HCT116 (cell line): ENCODE results near the gene RASSF3. TPM values are rescaled to one million over a fixed set of nuclear protein-coding genes. Genes with fewer than 3 reads are reported as not detected.

Source experiments
- ATAC-seq: fragments of 200-7000 bp; cut with Tn5 transposase; 2 replicates; pipeline ENCODE4 v1.9.1; 2020; ENCODE audit warnings: mild to moderate bottlenecking, moderate library complexity
- BruUV-seq: library from RNA; stranded (reverse); fragments of 400-500 nt; replicated peaks from 2 replicates; lab custom pipeline; 2021; lab: Mats Ljungman, UMichigan
- CTCF ChIA-PET: fragments of 300-600 bp; sonication (Branson Sonifier 250); formaldehyde crosslinking; loops from one replicate; lab custom pipeline; 2021; ENCODE audit warnings: antibody characterized with exemption; lab: Charles Lee
- POLR2A ChIA-PET: fragments of 300-600, 350-600 bp; sonication (Branson Sonifier 250); formaldehyde crosslinking; loops from one replicate; lab custom pipeline; 2021; ENCODE audit warnings: antibody characterized with exemption; lab: Charles Lee
- RAD21 ChIA-PET, 2 experiments: fragments of 300-600 bp; sonication (Branson Sonifier 250); formaldehyde crosslinking; loops; one replicate each; lab custom pipeline; 2023; ENCODE audit warnings: low total read pairs in 2 of 2; ENCODE audit not compliant: uncharacterized antibody in 2 of 2, unreplicated experiment in 2 of 2, low non-redundant PET in 1 of 2; lab: Charles Lee
- DNase-seq: peaks from one replicate; pipeline ENCODE4 v3.0.0-alpha.2; 2010; ENCODE audit warnings: low read depth, low spot score
- H2AFZ ChIP-seq: fragments of 200-600 bp; shearing (Covaris generic), sonication (generic); 2 replicates; pipeline ENCODE4 v1.6.1; 2017; ENCODE audit warnings: low read depth, mixed run types, mixed read lengths, antibody characterized with exemption, low read length; ENCODE audit not compliant: poor library complexity, severe bottlenecking
- H3K27ac ChIP-seq: 2 replicates; pipeline ENCODE4 v1.5.1; 2012; ENCODE audit warnings: low read depth, low read length
- H3K27me3 ChIP-seq: fragments of 200-600 bp; sonication (generic); 2 replicates; pipeline ENCODE4 v1.6.1; 2016; ENCODE audit warnings: mixed run types, low read length, mixed read lengths; ENCODE audit not compliant: insufficient read depth
- H3K36me3 ChIP-seq, 2 experiments: fragments of 200-500 bp in 1 of 2; fragments of 200-600 bp in 1 of 2; sonication (Bioruptor generic) in 1 of 2; sonication (generic) in 1 of 2; 2 replicates each; pipeline versions ENCODE4 v1.5.1 to v1.6.1; 2014 to 2016; ENCODE audit warnings: low read length in 2 of 2, inconsistent platforms in 1 of 2, mixed read lengths in 1 of 2, mixed run types in 1 of 2; ENCODE audit not compliant: insufficient read depth in 2 of 2, control insufficient read depth in 1 of 2
- H3K4me1 ChIP-seq, 2 experiments: fragments of 200-600 bp in 1 of 2; sonication (generic) in 1 of 2; 2 replicates each; pipeline versions ENCODE4 v1.5.1 to v1.6.1; 2012 to 2017; ENCODE audit warnings: low read length in 2 of 2, inconsistent platforms in 1 of 2, mild to moderate bottlenecking in 1 of 2, mixed read lengths in 1 of 2, mixed run types in 1 of 2, moderate library complexity in 1 of 2; ENCODE audit not compliant: insufficient read depth in 2 of 2, control insufficient read depth in 1 of 2
- H3K4me2 ChIP-seq: fragments of 200-600 bp; sonication (generic); 2 replicates; pipeline ENCODE4 v1.6.1; 2017; ENCODE audit warnings: mixed run types, low read length, mixed read lengths
- H3K4me3 ChIP-seq, 2 experiments: fragments of 200-600 bp in 1 of 2; sonication (generic) in 1 of 2; replicated peaks in 1 of 2; 2 replicates each; pipeline ENCODE4 v1.5.1; 2011 to 2016; ENCODE audit warnings: low read length in 2 of 2, control low read depth in 1 of 2, low read depth in 1 of 2, mild to moderate bottlenecking in 1 of 2, mixed read lengths in 1 of 2, mixed run types in 1 of 2
- H3K79me2 ChIP-seq: fragments of 200-600 bp; sonication (generic); 2 replicates; pipeline ENCODE4 v1.6.1; 2017; ENCODE audit warnings: mild to moderate bottlenecking, mixed run types, low read length, moderate library complexity, mixed read lengths; ENCODE audit not compliant: insufficient read depth
- H3K9ac ChIP-seq: fragments of 200-600 bp; sonication (generic); 2 replicates; pipeline ENCODE4 v1.6.1; 2016; ENCODE audit warnings: low read length, mixed read lengths
- H3K9me2 ChIP-seq: fragments of 200-600 bp; sonication (generic), shearing (Covaris generic); 2 replicates; pipeline ENCODE4 v1.6.1; 2017; ENCODE audit warnings: mixed run types, mild to moderate bottlenecking, moderate library complexity; ENCODE audit not compliant: insufficient read depth
- H3K9me3 ChIP-seq, 2 experiments: fragments of 200-500 bp in 1 of 2; fragments of 200-600 bp in 1 of 2; sonication (Bioruptor generic) in 1 of 2; sonication (generic) in 1 of 2; 2 replicates each; pipeline ENCODE4 v1.6.1; 2014 to 2017; ENCODE audit warnings: low read length in 2 of 2, mixed read lengths in 2 of 2, inconsistent platforms in 1 of 2, low read depth in 1 of 2, mild to moderate bottlenecking in 1 of 2, mixed run types in 1 of 2, moderate library complexity in 1 of 2; ENCODE audit not compliant: control insufficient read depth in 1 of 2, insufficient read depth in 1 of 2
- H4K20me1 ChIP-seq: fragments of 200-600 bp; sonication (generic), shearing (Covaris generic); 2 replicates; pipeline ENCODE4 v1.6.1; 2017; ENCODE audit warnings: mixed run types, mild to moderate bottlenecking, moderate library complexity; ENCODE audit not compliant: insufficient read depth
- CBX3 ChIP-seq: IDR thresholded peaks from 2 replicates; pipeline ENCODE4 v1.6.1; 2012; ENCODE audit warnings: low read depth
- ELF1 ChIP-seq: IDR thresholded peaks from 2 replicates; pipeline ENCODE4 v1.6.1; 2012; ENCODE audit warnings: low read depth, borderline replicate concordance
- EZH2 ChIP-seq: fragments of 200-600 bp; sonication (generic); IDR thresholded peaks from 2 replicates; pipeline ENCODE4 v1.6.1; 2017; ENCODE audit warnings: antibody characterized with exemption, mixed run types
- POLR2AphosphoS5 ChIP-seq: IDR thresholded peaks from 2 replicates; pipeline ENCODE4 v1.6.1; 2011; ENCODE audit warnings: mild to moderate bottlenecking, low read depth, low read length, moderate library complexity
- RAD21 ChIP-seq: IDR thresholded peaks from 2 replicates; pipeline ENCODE4 v1.6.1; 2012; ENCODE audit warnings: low read depth, mild to moderate bottlenecking
- SRF ChIP-seq: IDR thresholded peaks from 2 replicates; pipeline ENCODE4 v1.6.1; 2012; ENCODE audit warnings: low read depth
- TCF7L2 ChIP-seq: IDR thresholded peaks from 2 replicates; pipeline ENCODE4 v1.7.0; 2011; ENCODE audit warnings: borderline replicate concordance, inconsistent platforms; ENCODE audit not compliant: insufficient read depth, insufficient read length; ENCODE audit errors: extremely low read depth
- intact Hi-C: fragments of 100-400 bp; cut with micrococcal nuclease; formaldehyde crosslinking; loops from 2 replicates; pipeline ENCODE4 v1.10.0; 2022
- total RNA-seq: library from RNA; stranded (reverse); gene quantifications from one replicate; pipeline ENCODE4 v1.2.1, GENCODE V29; 2021; ENCODE audit not compliant: unreplicated experiment
- TF ChIP-seq, protein P1 (sequence below), 3 experiments: fragments of 200-600 bp in 1 of 3; sonication (generic) in 1 of 3; IDR thresholded peaks in 2 of 3; conservative IDR thresholded peaks in 1 of 3; 2 replicates each; pipeline ENCODE4 v1.5.1; 2012 to 2017; ENCODE audit warnings: low read depth in 2 of 3, low read length in 2 of 3, antibody characterized with exemption in 1 of 3, borderline replicate concordance in 1 of 3, control low read depth in 1 of 3, mild to moderate bottlenecking in 1 of 3, mixed read lengths in 1 of 3, mixed run types in 1 of 3, moderate library complexity in 1 of 3; ENCODE audit not compliant: insufficient read depth in 1 of 3

RASSF3 gene
- total RNA-seq, 1 experiment from 2014 or later, result 67.1 TPM

DNA sequence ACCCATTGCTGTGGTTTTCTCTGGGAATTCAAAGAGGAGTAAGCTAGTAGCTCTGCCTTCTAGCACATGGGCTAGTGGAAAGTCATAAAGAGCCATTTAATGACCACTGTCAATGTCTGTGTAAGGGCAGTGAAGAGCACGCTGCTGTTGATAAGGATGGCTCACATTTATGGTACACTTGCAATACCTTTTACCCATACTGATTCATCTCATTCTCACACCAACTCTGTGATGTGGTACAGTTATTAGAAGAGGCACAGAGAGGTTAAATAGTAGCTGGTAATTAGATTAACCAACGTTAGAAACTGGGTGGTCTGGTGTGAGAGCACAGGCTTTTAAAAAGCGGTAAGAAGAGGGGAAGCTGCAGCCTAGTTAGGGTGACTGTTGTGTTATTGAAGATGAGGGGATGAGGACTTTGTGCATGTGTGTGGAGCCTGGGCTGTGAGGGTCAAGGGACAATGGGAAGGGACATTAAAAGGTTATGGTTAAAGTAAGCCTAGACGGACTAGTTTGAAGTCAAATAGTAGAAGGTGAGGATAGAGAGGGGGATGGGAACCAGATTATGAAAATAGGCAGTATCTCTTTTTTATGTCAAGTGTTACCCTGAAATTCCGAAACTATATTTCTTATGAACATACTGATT is 25.2 kb downstream of the RASSF3 start:
- ATAC-seq, result no peak
- H3K36me3 ChIP-seq, result 0 out of 4 replicates have a peak, but pooled peaks cover 0 to 6% of the 10 kb centered on the region in 2 experiments
- no peak overlapping the region for H3K9ac ChIP-seq
- no peak overlapping the region for H2AFZ ChIP-seq
- peaks cover 39 to 48% of the 10 kb centered on the region in 2 experiments for H3K4me1 ChIP-seq
- no peak for TF ChIP-seq TCF7L2
- TF ChIP-seq RAD21, result no peak
- no peak for TF ChIP-seq POLR2AphosphoS5
- no TSS peak for BruUV-seq
- intact Hi-C loops, result no loop called here
- H3K9me2 ChIP-seq, result no peaks in the 10 kb centered on the region
- no peaks in the 10 kb centered on the region for H3K9me3 ChIP-seq
- CTCF ChIA-PET, result no interaction called here
- no peaks in the 10 kb centered on the region for H3K27me3 ChIP-seq
- H3K4me3 ChIP-seq, result no peak overlapping the region
- H4K20me1 ChIP-seq, result 0 out of 2 replicates have a peak, but pooled peaks cover 3% of the 10 kb centered on the region
- H3K4me2 ChIP-seq, result no peak overlapping the region
- POLR2A ChIA-PET, result no interaction called here
- RAD21 ChIA-PET, result no interaction called here
- DNase-seq, result no peak
- H3K27ac ChIP-seq, result no peak overlapping the region
- peaks cover 92% of the 10 kb centered on the region for H3K79me2 ChIP-seq

DNA sequence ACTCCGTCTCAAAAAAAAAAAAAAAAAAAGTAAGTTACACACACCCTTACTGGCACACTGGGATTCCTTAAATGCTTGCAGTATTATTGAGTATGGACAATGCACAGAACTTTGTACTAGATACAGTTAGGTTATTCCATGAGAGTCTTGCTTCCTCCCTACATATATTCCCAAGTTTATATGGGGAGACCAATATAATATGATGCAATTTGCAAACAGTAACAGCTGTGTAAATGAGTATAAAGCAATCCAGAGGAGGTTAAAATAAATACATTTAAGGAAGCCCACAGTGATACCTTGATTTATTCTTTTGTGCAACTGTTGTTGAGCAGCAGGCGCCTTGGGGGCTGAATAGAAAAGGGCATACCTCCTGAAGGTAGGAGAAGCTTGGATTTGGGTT is 26.6 kb downstream of the RASSF3 start:
- Histone ChIP-seq H3K4me1 (peaks cover 39 to 50% of the 10 kb centered on the region in 2 experiments), H3K9me3 (no peaks in the 10 kb centered on the region), H3K4me2 (no peak overlapping the region), H2AFZ (no peak overlapping the region), H3K36me3 (0 out of 4 replicates have a peak, but pooled peaks cover 0 to 6% of the 10 kb centered on the region in 2 experiments), H3K27me3 (no peaks in the 10 kb centered on the region), H3K9me2 (no peaks in the 10 kb centered on the region), H4K20me1 (0 out of 2 replicates have a peak, but pooled peaks cover 3% of the 10 kb centered on the region), H3K4me3 (no peak overlapping the region), H3K79me2 (peaks cover 90% of the 10 kb centered on the region), H3K9ac (no peak overlapping the region), H3K27ac (no peak overlapping the region)
- intact Hi-C loops, result no loop called here
- ATAC-seq (no peak), DNase-seq (no peak)
- TF ChIP-seq ELF1 (no peak), EZH2 (no peak), CBX3 (no peak), SRF (no peak)
- TF ChIP-seq, protein P1, sequence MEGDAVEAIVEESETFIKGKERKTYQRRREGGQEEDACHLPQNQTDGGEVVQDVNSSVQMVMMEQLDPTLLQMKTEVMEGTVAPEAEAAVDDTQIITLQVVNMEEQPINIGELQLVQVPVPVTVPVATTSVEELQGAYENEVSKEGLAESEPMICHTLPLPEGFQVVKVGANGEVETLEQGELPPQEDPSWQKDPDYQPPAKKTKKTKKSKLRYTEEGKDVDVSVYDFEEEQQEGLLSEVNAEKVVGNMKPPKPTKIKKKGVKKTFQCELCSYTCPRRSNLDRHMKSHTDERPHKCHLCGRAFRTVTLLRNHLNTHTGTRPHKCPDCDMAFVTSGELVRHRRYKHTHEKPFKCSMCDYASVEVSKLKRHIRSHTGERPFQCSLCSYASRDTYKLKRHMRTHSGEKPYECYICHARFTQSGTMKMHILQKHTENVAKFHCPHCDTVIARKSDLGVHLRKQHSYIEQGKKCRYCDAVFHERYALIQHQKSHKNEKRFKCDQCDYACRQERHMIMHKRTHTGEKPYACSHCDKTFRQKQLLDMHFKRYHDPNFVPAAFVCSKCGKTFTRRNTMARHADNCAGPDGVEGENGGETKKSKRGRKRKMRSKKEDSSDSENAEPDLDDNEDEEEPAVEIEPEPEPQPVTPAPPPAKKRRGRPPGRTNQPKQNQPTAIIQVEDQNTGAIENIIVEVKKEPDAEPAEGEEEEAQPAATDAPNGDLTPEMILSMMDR (IDR thresholded peaks at IDR 0.05 in 2 of 3, conservative IDR thresholded peaks at IDR 0.05 in 1 of 3; ENCODE audit: borderline replicate concordance in 1 of 3, insufficient read depth in 1 of 3, low read depth in 2 of 3, low read length in 2 of 3), result no peak
- BruUV-seq, result no TSS peak
- ChIA-PET RAD21 (no interaction called here), POLR2A (no interaction called here), CTCF (no interaction called here)
